RKO (cell line): ENCODE measurements around the gene ASB7.
A peak's percentile ranks its signal among the peaks of the same experiment; 100 is the strongest.
"Not testable (repeated sequence)": the region's sequence is repeated elsewhere in the genome, so short reads cannot be mapped to it uniquely, and the experiment has no call there.

Experiments
- DNase-seq: peaks from one replicate; pipeline ENCODE4 v3.0.0-alpha.2; 2016; ENCODE audit warnings: low spot score

Gene ASB7, protein sequence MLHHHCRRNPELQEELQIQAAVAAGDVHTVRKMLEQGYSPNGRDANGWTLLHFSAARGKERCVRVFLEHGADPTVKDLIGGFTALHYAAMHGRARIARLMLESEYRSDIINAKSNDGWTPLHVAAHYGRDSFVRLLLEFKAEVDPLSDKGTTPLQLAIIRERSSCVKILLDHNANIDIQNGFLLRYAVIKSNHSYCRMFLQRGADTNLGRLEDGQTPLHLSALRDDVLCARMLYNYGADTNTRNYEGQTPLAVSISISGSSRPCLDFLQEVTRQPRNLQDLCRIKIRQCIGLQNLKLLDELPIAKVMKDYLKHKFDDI

GRCh38 chr15:100602064-100602822 is at the start of gene ASB7, which contains the start of gene LINS1:
ASB7 (plus strand) TSS chr15:100602589; CDS start chr15:100612217, 9,628 bp downstream.
LINS1 (minus strand) TSS chr15:100602184; CDS start chr15:100580842, 21,342 bp downstream.
- DNase-seq, result peak; percentile 99

DNA sequence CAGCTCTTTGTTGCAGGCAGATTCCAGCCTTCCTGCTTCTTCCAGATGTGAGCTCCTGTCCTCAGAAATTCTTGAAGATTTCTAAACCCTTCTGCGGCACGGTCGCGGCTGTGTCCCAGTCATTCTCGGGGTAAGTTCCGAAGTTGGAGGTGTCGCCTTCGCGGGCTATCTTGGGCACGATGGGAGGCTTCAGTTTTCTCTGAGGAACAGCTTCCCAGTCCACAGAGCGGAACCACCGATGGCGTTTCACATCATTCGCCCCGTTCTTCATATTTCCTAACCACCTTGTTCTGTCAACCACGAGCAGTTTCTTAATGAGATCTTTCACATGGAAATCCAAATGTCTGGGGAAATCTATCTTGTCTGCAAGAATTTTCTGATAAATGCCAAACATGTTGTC is 48.9 kb upstream of the ASB7 start:
- DNase-seq, result no peak

GRCh38 chr15:100558771-100559254 is 43.6 kb upstream of the ASB7 start:
- DNase-seq, result no peak

DNA sequence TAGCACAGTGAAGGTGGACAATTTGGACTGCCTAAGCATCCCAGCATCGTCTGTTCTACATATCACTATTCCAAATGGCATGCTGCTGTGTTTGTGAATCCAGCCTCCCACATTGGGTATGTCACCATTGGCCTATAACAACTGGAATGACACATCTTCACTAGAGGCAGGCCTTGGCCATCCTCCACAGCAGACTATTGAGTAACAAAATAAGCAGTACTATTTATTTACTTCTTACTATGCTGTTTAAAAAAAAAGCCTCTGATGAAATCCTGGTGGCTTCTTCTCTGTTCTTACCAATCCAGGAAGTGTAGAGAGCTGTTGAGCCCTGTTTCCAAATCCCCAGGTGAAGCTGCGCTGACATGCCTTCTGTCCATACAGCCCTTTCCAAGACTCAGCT is 43.1 kb upstream of the ASB7 start:
- no peak for DNase-seq

- no peak for DNase-seq
These were observed 42.1 kb upstream of the ASB7 start for GRCh38 chr15:100560323-100560722.

GRCh38 chr15:100565591-100565990 is 36.8 kb upstream of the ASB7 start:
- DNase-seq, result no peak

- no peak for DNase-seq
These were observed 35.4 kb upstream of the ASB7 start for GRCh38 chr15:100566850-100567628.

- DNase-seq, result no peak
These were observed 33.0 kb upstream of the ASB7 start for GRCh38 chr15:100569391-100569790.

GRCh38 chr15:100570275-100570674 is 32.1 kb upstream of the ASB7 start:
- DNase-seq, result no peak

- no peak for DNase-seq
These were observed 31.6 kb upstream of the ASB7 start for GRCh38 chr15:100570735-100571313.

- DNase-seq, result no peak
These were observed 30.7 kb upstream of the ASB7 start for GRCh38 chr15:100571592-100572167.

GRCh38 chr15:100572362-100572983 is 29.9 kb upstream of the ASB7 start:
- peak; percentile 38 for DNase-seq

DNA sequence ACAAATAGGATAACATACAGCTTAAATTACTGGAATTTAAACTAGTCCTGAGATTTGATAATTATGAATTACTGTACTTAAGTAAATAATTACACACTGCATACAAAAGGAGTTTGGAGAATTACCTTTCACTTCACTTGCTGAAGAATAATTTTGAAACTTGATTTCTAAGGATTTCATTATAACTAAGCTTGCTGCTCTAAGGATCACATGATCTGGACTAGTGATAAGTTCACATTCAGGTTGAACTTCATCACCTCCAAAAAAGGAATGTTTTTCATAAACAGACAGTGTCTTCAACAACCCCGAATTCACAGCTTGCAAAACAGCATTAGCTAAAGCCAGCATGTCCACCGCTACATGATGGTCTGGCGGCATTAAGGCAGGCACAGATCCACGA is 28.9 kb upstream of the ASB7 start:
- no peak for DNase-seq

DNA sequence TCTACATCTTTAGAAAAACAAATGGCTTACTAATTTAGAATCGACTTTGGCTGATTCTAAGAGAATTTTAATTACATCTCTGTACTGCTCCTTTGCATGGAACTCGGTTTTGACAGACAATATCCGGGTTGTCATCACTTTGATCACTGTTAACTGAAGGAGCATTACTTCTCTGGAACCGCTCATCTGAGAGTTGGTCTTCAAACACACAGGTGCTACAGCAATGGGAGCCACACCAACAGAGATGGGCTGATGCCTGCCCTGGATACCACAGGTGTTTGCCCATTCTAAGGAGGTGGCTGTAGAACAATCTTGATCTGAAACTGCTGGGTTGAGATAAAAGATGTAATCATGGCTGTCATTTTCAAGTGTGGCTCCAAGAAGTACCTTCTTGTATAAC is 22.0 kb upstream of the ASB7 start:
- DNase-seq, result no peak

DNA sequence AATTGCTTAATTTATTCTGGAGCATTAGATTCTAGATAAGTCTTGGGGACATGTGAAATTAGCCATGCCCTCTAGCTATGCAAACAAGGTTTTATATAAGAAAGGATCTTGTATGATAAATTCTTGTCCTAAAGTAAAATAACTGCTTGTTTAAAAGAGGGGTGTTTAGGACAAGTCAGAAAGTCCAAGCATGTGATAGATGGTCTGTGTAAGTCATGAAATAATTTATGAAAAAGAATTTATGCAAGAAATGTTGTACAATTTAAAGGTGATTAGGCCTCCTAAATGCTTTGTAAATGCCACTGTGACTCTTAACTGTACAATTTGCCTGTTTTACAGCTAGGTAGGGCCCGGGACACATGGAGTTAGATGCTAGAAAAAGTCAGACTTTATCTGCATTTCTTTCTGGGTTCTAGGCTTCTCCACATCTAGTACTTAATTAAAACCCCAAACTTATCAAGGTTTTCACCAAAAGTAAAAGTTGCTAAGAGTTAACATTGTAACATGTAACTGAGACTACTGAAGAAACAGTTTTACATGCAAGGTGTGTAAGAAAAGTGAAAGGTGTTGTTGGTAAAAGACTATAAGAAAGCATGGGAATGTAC is 13.6 kb upstream of the ASB7 start:
- DNase-seq, result peak; percentile 5

DNA sequence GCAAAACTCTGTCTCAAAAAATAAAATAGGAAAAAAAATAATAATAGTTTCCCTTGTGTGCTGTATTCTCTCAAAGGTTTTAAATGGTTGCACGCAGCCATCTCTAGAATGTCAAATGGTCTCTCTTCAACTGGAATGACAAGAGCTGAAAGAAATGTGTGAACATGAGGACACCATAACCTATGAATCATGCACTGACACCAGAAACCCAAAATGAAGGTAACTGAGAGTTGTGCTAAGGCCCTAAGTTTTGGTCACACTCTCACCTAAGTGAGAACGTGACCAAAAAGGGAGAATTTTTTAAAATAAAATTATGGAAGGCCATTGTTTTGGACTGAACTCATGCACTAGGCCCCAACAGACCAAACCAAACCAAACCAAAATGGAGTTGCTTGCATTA is 11.2 kb upstream of the ASB7 start:
- DNase-seq, result not testable (repeated sequence)

DNA sequence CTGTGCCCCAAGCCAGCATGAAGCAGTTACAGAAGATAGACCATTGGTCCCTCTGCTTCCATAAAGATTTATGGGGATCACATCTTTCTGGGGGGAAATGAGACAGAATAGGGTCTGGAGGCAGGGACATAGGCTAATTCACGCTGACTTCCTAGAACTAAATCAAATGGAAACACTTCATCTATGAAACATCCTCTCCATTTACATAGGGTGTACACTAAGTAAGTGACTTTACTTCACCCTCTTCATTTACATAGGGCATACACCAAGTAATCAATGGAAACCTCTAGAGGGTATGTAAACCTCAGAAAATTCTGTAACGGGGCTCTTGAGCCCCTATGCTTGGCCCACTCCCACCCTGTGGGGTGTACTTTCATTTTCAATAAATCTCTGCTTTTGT is 10.6 kb upstream of the ASB7 start:
- no peak for DNase-seq

DNA sequence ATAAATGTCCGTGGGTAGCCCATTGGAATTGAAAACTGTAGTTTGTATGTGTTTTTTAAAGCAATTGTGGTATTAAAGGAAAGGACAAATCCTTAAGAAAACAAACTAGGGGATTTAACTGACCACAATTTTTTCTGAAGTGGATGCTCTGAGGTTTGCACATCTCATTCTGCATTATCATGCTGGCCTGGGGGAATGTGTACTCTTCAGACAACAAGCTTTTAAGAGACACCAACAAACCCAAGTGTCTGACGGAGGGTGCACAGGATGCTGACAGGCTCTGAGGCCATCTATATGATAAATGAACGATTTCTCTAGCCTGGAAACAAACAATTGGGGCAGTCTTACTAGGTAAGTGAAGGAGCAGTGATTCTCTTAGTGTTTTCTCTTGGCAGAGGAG is 9.5 kb upstream of the ASB7 start:
- no peak for DNase-seq

GRCh38 chr15:100593431-100593830 is 9.0 kb upstream of the ASB7 start:
- DNase-seq, result no peak

DNA sequence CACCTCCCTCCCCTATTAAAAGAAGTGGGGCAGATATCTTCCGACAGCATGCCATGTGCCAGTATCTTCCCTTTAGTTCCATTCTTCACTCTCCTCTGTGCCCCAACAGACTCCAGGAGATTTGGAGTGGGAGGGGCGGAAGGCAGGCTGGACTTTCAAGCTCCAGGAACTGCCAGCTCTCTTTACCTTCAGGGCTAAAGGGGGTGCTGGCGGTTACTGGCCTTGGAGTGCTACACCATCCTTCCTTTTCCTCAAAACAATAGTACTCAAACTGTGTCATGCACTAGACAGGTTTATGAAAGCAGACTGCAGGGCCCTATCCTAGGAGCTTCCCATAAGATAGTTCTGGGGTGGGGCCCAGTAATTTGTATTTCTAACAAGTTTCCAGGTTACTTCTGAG is 6.4 kb upstream of the ASB7 start:
- no peak for DNase-seq

DNA sequence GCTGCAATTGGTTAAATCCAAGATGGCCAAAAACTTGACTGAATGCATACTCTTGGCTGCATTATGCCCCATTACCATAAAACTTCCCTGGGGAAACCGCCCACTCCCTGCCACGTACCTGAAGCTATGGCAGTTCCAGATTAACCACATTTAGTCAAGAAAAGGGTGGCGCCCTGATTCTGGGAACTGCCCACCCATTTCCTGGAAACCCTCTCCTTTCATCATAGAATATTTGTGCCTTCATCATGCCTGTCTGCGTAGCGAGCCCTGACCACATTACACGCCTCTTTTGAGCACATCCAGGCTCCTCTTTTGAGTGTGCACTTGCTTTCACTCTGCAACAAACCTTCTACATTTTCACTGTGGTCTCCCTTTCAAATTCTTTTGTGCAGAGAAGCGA is 5.6 kb upstream of the ASB7 start:
- DNase-seq, result no peak
